ENCODE measurements around the gene BCL2A1. TPM values are rescaled to one million over a fixed set of nuclear protein-coding genes. Genes with fewer than 3 reads are reported as not detected.

The BCL2A1 gene
- polyA plus RNA-seq, 1 donor (not counting 4 experiments of a cell fraction or from before 2014, with no cell fraction given) = 0.10 TPM

DNA sequence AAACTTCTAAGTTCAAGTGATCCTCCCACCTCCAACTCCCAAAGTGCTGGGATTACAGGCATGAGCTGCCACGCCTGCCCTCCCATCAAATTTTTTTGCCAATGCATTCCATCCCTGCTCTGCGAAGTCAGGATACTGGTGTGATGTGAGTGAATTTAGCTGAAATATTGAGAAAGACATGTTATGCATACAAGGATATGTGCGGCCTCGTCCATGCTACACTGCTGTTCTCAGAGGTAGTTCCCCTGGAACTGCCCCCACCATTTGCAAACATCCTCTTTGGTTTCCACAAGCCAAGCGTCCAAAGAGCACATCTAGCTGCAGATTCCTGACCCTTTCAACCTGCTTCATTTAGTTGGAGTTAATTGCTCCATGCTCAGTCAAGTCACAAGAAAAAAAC lies 36.5 kb upstream of the BCL2A1 start:
- Histone ChIP-seq H3K4me2 (ENCODE audit: control insufficient read depth, extremely low read depth, insufficient read depth, low read depth, low read length) (no peak overlapping the region), H2AFZ (ENCODE audit: control insufficient read depth, low read length) (no peak overlapping the region), H3K4me3 (ENCODE audit: control insufficient read depth in 2 of 3, extremely low read depth in 1 of 3, insufficient read depth in 2 of 3, low read depth in 1 of 3, low read length in 3 of 3) (no peak overlapping the region), H3K9me1 (ENCODE audit: control insufficient read depth, extremely low read depth, insufficient read depth, low read length) (no peaks in the 10 kb centered on the region), H3K27me3 (ENCODE audit: control insufficient read depth, extremely low read depth, insufficient read depth, low read length) (no peaks in the 10 kb centered on the region), H3K79me2 (ENCODE audit: control insufficient read depth, insufficient read depth, low read length) (no peaks in the 10 kb centered on the region), H3K27ac (ENCODE audit: control insufficient read depth, insufficient read depth, low read length) (no peak overlapping the region), H3K36me3 (ENCODE audit: control insufficient read depth in 2 of 2, extremely low read depth in 1 of 2, insufficient read depth in 2 of 2, low read length in 2 of 2) (no peaks in the 10 kb centered on the region), H3K4me1 (ENCODE audit: control insufficient read depth, extremely low read depth, insufficient read depth, low read length) (peaks cover 11% of the 10 kb centered on the region), H3K9me3 (ENCODE audit: control insufficient read depth, low read depth, low read length) (no peaks in the 10 kb centered on the region), H3K9ac (ENCODE audit: control insufficient read depth, extremely low read depth, insufficient read depth, low read length) (no peak overlapping the region), H4K20me1 (ENCODE audit: control insufficient read depth, extremely low read depth, insufficient read depth, low read length) (no peaks in the 10 kb centered on the region)
- TF ChIP-seq, protein P1, sequence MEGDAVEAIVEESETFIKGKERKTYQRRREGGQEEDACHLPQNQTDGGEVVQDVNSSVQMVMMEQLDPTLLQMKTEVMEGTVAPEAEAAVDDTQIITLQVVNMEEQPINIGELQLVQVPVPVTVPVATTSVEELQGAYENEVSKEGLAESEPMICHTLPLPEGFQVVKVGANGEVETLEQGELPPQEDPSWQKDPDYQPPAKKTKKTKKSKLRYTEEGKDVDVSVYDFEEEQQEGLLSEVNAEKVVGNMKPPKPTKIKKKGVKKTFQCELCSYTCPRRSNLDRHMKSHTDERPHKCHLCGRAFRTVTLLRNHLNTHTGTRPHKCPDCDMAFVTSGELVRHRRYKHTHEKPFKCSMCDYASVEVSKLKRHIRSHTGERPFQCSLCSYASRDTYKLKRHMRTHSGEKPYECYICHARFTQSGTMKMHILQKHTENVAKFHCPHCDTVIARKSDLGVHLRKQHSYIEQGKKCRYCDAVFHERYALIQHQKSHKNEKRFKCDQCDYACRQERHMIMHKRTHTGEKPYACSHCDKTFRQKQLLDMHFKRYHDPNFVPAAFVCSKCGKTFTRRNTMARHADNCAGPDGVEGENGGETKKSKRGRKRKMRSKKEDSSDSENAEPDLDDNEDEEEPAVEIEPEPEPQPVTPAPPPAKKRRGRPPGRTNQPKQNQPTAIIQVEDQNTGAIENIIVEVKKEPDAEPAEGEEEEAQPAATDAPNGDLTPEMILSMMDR (optimal IDR thresholded peaks at IDR 0.05 in 1 of 3, IDR thresholded peaks at IDR 0.05 in 1 of 3, conservative IDR thresholded peaks at IDR 0.05 in 1 of 3; ENCODE audit: extremely low read depth in 1 of 3, insufficient read depth in 2 of 3, low read length in 3 of 3) = no peak
- TF ChIP-seq EZH2 (IDR thresholded peaks at IDR 0.05; ENCODE audit: low read length) = no peak
- dilution Hi-C loops (cut with MboI; ENCODE audit: extremely low pct_ligation_motif_present, low sequenced_read_pairs) = no loop called here
- FAIRE-seq (no peak), DNase-seq (ENCODE audit: low read depth, low spot score) (no peak)

DNA sequence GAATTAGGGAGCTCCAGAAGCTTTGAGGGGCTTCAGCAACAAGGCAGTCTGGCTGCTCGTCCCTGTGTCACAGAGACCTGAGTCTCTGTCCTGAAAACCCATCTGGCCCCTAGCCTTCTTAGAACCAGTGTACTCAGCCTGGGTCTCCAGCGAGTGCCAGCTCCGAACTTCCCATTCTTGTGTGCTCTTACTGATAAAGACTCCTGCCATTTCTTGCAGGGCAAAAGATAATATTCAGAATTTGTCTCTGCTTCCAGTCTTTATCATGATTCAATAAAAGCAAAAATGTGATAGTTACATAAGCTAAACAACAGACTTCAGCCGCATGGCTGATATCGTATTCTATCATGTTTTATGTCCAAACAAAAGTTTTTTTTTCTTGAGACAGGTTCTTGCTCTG lies 36.0 kb upstream of the BCL2A1 start:
- Histone ChIP-seq H3K9me3 (ENCODE audit: control insufficient read depth, low read depth, low read length) (no peaks in the 10 kb centered on the region), H3K27ac (ENCODE audit: control insufficient read depth, insufficient read depth, low read length) (no peak overlapping the region), H3K9me1 (ENCODE audit: control insufficient read depth, extremely low read depth, insufficient read depth, low read length) (no peaks in the 10 kb centered on the region), H3K27me3 (ENCODE audit: control insufficient read depth, extremely low read depth, insufficient read depth, low read length) (no peaks in the 10 kb centered on the region), H3K9ac (ENCODE audit: control insufficient read depth, extremely low read depth, insufficient read depth, low read length) (no peak overlapping the region), H3K79me2 (ENCODE audit: control insufficient read depth, insufficient read depth, low read length) (no peaks in the 10 kb centered on the region), H3K4me1 (ENCODE audit: control insufficient read depth, extremely low read depth, insufficient read depth, low read length) (peaks cover 11% of the 10 kb centered on the region), H4K20me1 (ENCODE audit: control insufficient read depth, extremely low read depth, insufficient read depth, low read length) (no peaks in the 10 kb centered on the region), H3K4me2 (ENCODE audit: control insufficient read depth, extremely low read depth, insufficient read depth, low read depth, low read length) (no peak overlapping the region), H3K4me3 (ENCODE audit: control insufficient read depth in 2 of 3, extremely low read depth in 1 of 3, insufficient read depth in 2 of 3, low read depth in 1 of 3, low read length in 3 of 3) (no peak overlapping the region), H2AFZ (ENCODE audit: control insufficient read depth, low read length) (no peak overlapping the region), H3K36me3 (ENCODE audit: control insufficient read depth in 2 of 2, extremely low read depth in 1 of 2, insufficient read depth in 2 of 2, low read length in 2 of 2) (no peaks in the 10 kb centered on the region)
- dilution Hi-C loops (cut with MboI; ENCODE audit: extremely low pct_ligation_motif_present, low sequenced_read_pairs) = no loop called here
- FAIRE-seq (no peak), DNase-seq (ENCODE audit: low read depth, low spot score) (no peak)
- TF ChIP-seq EZH2 (IDR thresholded peaks at IDR 0.05; ENCODE audit: low read length) = no peak
- TF ChIP-seq, protein P1 (optimal IDR thresholded peaks at IDR 0.05 in 1 of 3, IDR thresholded peaks at IDR 0.05 in 1 of 3, conservative IDR thresholded peaks at IDR 0.05 in 1 of 3; ENCODE audit: extremely low read depth in 1 of 3, insufficient read depth in 2 of 3, low read length in 3 of 3) = no peak
